Epithelial cell of esophagus (primary cell): ENCODE measurements around the gene KRTAP10-7.
"Not testable (repeated sequence)": the region's sequence is repeated elsewhere in the genome, so short reads cannot be mapped to it uniquely, and the experiment has no call there.

Experiments used
- DNase-seq: peaks from one replicate; pipeline ENCODE4 v3.0.0; 2010; ENCODE audit warnings: low read depth
- H3K4me3 ChIP-seq: 2 replicates; pipeline ENCODE4 v1.5.1; 2011; ENCODE audit warnings: mild to moderate bottlenecking, low read length, control low read depth
- CTCF ChIP-seq: IDR thresholded peaks from 2 replicates; pipeline ENCODE4 v1.5.1; 2011; ENCODE audit warnings: low read depth, mild to moderate bottlenecking, low read length, control low read depth, inconsistent platforms; ENCODE audit not compliant: insufficient read depth; ENCODE audit errors: missing control alignments

Gene KRTAP10-7

GRCh38 chr21:44579056-44579832 is 21.2 kb upstream of the KRTAP10-7 start:
- no peak for TF ChIP-seq CTCF
- no peak for DNase-seq

GRCh38 chr21:44579833-44580144 is 20.6 kb upstream of the KRTAP10-7 start:
- TF ChIP-seq CTCF = no peak
- no peak for DNase-seq
- no peak overlapping the region for H3K4me3 ChIP-seq

More at GRCh38 chr21:44579056-44579832, 21.2 kb upstream of the KRTAP10-7 start:
- no peak overlapping the region for H3K4me3 ChIP-seq

- not testable (repeated sequence) for DNase-seq, H3K4me3 ChIP-seq
These were observed 20.1 kb upstream of the KRTAP10-7 start, which contains the start of gene KRTAP10-5 for GRCh38 chr21:44580231-44580821. KRTAP10-5 (minus strand) TSS chr21:44580604; CDS start chr21:44580578, 26 bp downstream.

GRCh38 chr21:44581158-44581557 is 19.2 kb upstream of the KRTAP10-7 start:
- no peak overlapping the region for H3K4me3 ChIP-seq
- DNase-seq = no peak
- no peak for TF ChIP-seq CTCF

- H3K4me3 ChIP-seq = no peak overlapping the region
These were observed 18.3 kb upstream of the KRTAP10-7 start for GRCh38 chr21:44582055-44582454.

GRCh38 chr21:44583089-44583799 is 17.2 kb upstream of the KRTAP10-7 start:
- no peak overlapping the region for H3K4me3 ChIP-seq
- no peak for DNase-seq
- no peak for TF ChIP-seq CTCF

More at GRCh38 chr21:44582055-44582454, 18.3 kb upstream of the KRTAP10-7 start:
- no peak for DNase-seq
- TF ChIP-seq CTCF = no peak

- TF ChIP-seq CTCF = no peak
- H3K4me3 ChIP-seq = no peak overlapping the region
- DNase-seq = no peak
These were observed 16.6 kb upstream of the KRTAP10-7 start for GRCh38 chr21:44583800-44584147.
